Measurements from ENCODE around the gene IL13RA2. TPM values are rescaled to one million over a fixed set of nuclear protein-coding genes. Genes with fewer than 3 reads are reported as not detected.

The IL13RA2 gene
- total RNA-seq, 2 donors from 2014 or later: 0.78 TPM; not detected in 1

DNA sequence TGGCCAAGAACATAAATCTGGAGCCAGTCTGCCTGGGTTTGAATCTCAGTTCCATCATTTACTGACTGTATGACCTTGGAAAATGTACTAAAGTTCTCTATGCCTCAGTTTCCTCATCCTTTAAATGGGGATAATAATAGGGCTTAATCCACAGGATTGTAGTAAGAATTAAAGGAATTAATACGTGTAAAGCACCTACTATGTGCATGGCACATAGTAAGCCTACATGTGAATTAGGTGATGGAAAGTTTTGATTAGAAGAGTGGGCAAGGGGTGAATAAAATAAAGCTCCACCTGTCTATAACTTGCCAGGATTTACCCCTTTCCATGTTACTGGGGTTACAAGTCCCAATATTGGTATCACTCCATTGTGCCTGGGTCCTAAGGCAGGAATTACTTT is 35.8 kb upstream of the IL13RA2 start:
- ATAC-seq (no peak), DNase-seq (no peak)
- Histone ChIP-seq H3K4me3 (no peak overlapping the region), H3K4me1 (no peaks in the 10 kb centered on the region), H3K27ac (no peak overlapping the region), H3K36me3 (replicated peaks in 1 of 2; ENCODE audit: insufficient read depth in 1 of 2, low read depth in 2 of 2) (no peaks in the 10 kb centered on the region), H3K9me3 (no peaks in the 10 kb centered on the region), H3K27me3 (no peaks in the 10 kb centered on the region)
- WGBS, 2 donors: 12 to 18% methylated on average over 1 of the region's 1 CpG
- TF ChIP-seq, protein P1, sequence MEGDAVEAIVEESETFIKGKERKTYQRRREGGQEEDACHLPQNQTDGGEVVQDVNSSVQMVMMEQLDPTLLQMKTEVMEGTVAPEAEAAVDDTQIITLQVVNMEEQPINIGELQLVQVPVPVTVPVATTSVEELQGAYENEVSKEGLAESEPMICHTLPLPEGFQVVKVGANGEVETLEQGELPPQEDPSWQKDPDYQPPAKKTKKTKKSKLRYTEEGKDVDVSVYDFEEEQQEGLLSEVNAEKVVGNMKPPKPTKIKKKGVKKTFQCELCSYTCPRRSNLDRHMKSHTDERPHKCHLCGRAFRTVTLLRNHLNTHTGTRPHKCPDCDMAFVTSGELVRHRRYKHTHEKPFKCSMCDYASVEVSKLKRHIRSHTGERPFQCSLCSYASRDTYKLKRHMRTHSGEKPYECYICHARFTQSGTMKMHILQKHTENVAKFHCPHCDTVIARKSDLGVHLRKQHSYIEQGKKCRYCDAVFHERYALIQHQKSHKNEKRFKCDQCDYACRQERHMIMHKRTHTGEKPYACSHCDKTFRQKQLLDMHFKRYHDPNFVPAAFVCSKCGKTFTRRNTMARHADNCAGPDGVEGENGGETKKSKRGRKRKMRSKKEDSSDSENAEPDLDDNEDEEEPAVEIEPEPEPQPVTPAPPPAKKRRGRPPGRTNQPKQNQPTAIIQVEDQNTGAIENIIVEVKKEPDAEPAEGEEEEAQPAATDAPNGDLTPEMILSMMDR (IDR thresholded peaks at IDR 0.05): no peak
- no peak for TF ChIP-seq POLR2A (IDR thresholded peaks at IDR 0.05)
- intact Hi-C loops (cut with DNase I): no loop called here

DNA sequence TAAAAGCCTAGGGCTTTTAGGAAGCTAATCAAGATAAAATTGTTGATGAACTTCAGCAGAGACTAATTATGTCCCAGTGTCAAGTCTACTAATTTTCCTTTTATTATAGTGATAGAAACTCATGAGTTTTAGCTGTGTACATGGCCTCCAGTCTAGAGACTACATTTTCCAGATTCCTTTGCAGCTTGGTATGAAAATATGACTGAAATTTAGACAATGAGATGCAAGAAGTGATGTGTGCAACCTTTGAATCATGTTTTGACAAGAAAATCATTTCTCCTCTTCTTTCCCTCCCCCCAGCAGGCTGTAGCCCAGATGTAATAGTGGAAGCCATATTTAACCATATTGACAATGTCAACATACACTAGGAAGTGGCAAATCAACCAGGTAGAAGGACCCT is 30.3 kb upstream of the IL13RA2 start:
- DNase-seq (no peak), ATAC-seq (no peak)
- Histone ChIP-seq H3K36me3 (replicated peaks in 1 of 2; ENCODE audit: insufficient read depth in 1 of 2, low read depth in 2 of 2) (no peaks in the 10 kb centered on the region), H3K9me3 (no peaks in the 10 kb centered on the region), H3K4me1 (no peaks in the 10 kb centered on the region), H3K4me3 (no peak overlapping the region), H3K27ac (no peak overlapping the region), H3K27me3 (no peaks in the 10 kb centered on the region)
- intact Hi-C loops (cut with DNase I): no loop called here
- TF ChIP-seq POLR2A (IDR thresholded peaks at IDR 0.05): no peak
- TF ChIP-seq, protein P1 (IDR thresholded peaks at IDR 0.05): no peak

DNA sequence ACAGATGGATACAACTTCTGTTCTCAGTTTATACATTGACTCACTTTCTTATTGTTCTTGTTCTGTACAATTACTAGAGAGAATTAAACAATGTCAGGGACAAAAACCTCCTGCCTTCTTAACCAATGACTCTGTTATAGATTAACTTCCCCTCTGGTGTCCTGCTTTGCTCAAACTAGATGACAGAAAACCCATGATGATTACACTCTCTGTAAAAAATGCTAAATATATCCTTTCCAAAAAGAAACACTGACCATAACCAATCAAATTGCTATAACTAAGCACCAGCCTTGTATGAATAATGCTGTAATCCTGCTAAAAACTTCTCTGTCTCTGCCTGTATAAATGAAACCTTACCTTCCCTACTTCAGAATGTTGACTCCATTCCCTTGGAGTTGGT is 29.8 kb upstream of the IL13RA2 start:
- TF ChIP-seq, protein P1 (IDR thresholded peaks at IDR 0.05): no peak
- TF ChIP-seq POLR2A (IDR thresholded peaks at IDR 0.05): no peak
- no peaks in the 10 kb centered on the region for H3K27me3 ChIP-seq
- H3K4me1 ChIP-seq: no peaks in the 10 kb centered on the region
- intact Hi-C loops (cut with DNase I): no loop called here
- H3K4me3 ChIP-seq: no peak overlapping the region
- H3K36me3 ChIP-seq (replicated peaks in 1 of 2; ENCODE audit: insufficient read depth in 1 of 2, low read depth in 2 of 2): no peaks in the 10 kb centered on the region
- no peak overlapping the region for H3K27ac ChIP-seq
- DNase-seq (no peak), ATAC-seq (no peak)
- no peaks in the 10 kb centered on the region for H3K9me3 ChIP-seq

DNA sequence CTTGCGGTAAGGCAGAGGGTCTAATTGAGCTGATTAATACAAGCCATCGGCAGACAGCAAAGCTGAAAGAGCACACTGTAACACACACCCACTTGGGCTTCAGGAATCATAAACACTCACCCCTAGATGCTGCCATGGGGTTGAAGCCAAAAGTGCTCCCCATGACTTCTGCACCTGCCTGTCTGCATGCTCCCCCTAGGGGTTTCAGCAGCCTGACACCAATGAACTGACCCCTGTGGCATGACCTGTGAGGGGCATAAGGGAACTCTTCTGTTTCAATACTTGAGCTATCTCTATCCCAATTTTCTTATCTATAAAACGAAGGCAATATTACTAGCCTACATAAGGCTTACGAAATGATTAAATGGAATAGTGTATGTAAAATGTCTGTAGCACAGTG is 23.0 kb upstream of the IL13RA2 start:
- Histone ChIP-seq H3K4me3 (no peak overlapping the region), H3K36me3 (replicated peaks in 1 of 2; ENCODE audit: insufficient read depth in 1 of 2, low read depth in 2 of 2) (no peaks in the 10 kb centered on the region), H3K27me3 (no peaks in the 10 kb centered on the region), H3K27ac (no peak overlapping the region), H3K4me1 (no peaks in the 10 kb centered on the region), H3K9me3 (no peaks in the 10 kb centered on the region)
- ATAC-seq (no peak), DNase-seq (no peak)
- intact Hi-C loops (cut with DNase I): no loop called here
- TF ChIP-seq, protein P1 (IDR thresholded peaks at IDR 0.05): no peak
- no peak for TF ChIP-seq POLR2A (IDR thresholded peaks at IDR 0.05)
- WGBS, 2 donors: 69 to 75% methylated on average over 4 of the region's 4 CpGs

DNA sequence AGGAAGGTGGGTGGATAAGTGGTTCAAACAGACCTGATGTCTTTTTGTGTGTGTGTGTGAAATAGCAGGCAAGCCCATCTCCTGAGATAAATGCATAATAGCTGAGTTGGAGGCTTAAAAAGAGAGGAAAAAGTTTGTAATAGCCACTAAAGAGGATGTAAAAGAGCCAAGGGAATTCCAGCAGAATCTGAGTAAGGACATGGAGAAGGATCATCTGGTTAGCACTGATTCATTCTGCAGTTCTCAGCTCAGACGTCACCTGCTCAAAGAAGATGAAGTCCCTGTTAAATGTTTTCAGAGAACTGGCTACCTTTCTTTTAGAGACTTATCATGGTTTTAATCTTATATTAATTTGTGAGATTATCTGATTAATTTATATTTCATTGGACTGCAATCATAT is 21.0 kb upstream of the IL13RA2 start:
- no peak overlapping the region for H3K4me3 ChIP-seq
- H3K4me1 ChIP-seq: no peaks in the 10 kb centered on the region
- ATAC-seq (no peak), DNase-seq (no peak)
- H3K27me3 ChIP-seq: no peaks in the 10 kb centered on the region
- TF ChIP-seq, protein P1 (IDR thresholded peaks at IDR 0.05): no peak
- no peak for TF ChIP-seq POLR2A (IDR thresholded peaks at IDR 0.05)
- H3K9me3 ChIP-seq: no peaks in the 10 kb centered on the region
- intact Hi-C loops (cut with DNase I): no loop called here
- H3K27ac ChIP-seq: no peak overlapping the region
- no peaks in the 10 kb centered on the region for H3K36me3 ChIP-seq (replicated peaks in 1 of 2; ENCODE audit: insufficient read depth in 1 of 2, low read depth in 2 of 2)
- 33 to 46% methylated on average over 1 of the region's 1 CpG for WGBS, 2 donors

All from body of pancreas (tissue), 4 donors.